Prostate gland (tissue), 2 donors: ENCODE data around the gene ARHGEF40.

Experiments used
- CTCF ChIP-seq, 4 experiments: fragments of 200-600 bp in 2 of 4; fragments of 450-650 bp in 2 of 4; sonication (generic) in 2 of 4; IDR thresholded peaks; 1 replicate in 3 of 4; 2 replicates in 1 of 4; pipeline ENCODE4 v1.5.1; 2016 to 2019; ENCODE audit warnings: antibody characterized with exemption in 4 of 4, mild to moderate bottlenecking in 2 of 4, moderate library complexity in 2 of 4
- POLR2AphosphoS5 ChIP-seq: sonication (generic); formaldehyde crosslinking; IDR thresholded peaks from one replicate; pipeline ENCODE4 v1.6.1; 2017; ENCODE audit warnings: antibody characterized with exemption

- TF ChIP-seq CTCF (IDR thresholded peaks at IDR 0.05): no peak
- TF ChIP-seq POLR2AphosphoS5: no peak
Observed at GRCh38 chr14:21066882-21067502, 3.1 kb upstream of the ARHGEF40 start.
